Activated CD4-positive, CD25-positive, alpha-beta regulatory T cell treated with anti-CD3 and anti-CD28 coated beads, Interleukin-2, amount 50 U/mL, for 24 hours (primary cell): ENCODE data around the gene IFNK.

ENCODE experiments used
- ATAC-seq, 2 donors: fragments of 150-1000 bp; cut with Tn5 transposase; one replicate each; pipeline ENCODE4 v1.10.0; 2021; ENCODE audit warnings: mild to moderate bottlenecking in 1 of 2, moderate library complexity in 1 of 2

The IFNK gene

DNA sequence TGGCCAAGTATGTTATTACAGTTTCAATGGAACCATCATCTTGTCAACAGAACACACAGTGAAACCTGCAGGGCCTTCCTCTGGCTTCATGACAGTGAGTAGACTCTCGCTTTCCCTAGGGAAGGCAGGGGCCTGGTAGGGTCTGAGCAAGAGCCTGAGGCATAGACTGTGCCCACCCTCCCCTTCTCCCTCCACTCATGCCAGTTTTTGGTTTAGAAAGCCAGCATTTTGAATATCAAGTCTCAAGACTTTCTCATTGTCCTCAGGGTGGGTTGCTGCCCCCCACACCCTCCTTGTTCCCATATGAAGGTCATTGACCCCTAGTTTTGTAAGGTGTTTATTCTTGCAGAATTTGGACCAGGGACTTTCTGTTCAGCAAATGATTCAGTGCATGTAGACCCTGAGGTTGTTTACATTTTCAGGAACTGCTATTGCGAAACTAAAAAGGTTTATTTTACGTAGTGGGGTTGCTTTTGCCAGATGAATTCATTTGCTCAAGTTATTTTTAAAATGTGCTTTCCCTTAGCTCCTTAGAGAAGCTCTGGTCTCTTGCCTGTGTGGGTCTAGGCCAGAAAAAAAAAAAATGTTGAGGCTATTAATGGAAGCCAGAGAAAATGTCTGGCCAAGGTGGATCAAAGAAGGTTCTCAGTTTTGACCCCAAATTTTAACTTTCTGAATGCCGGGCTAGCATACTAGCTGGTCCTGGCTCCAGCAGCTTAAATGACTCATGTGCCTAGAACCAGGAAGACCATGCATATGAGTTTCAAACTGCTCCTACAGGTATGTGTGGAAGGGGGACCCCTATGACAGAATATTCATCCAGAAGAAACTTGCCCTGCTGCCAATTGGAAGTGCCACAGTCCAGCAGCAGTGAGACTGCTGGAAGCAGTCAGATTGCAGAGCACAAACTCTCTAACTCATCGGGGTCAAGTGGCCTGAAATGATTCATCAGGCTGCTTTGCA lies 15.7 kb downstream of the IFNK start:
- ATAC-seq = no peak

DNA sequence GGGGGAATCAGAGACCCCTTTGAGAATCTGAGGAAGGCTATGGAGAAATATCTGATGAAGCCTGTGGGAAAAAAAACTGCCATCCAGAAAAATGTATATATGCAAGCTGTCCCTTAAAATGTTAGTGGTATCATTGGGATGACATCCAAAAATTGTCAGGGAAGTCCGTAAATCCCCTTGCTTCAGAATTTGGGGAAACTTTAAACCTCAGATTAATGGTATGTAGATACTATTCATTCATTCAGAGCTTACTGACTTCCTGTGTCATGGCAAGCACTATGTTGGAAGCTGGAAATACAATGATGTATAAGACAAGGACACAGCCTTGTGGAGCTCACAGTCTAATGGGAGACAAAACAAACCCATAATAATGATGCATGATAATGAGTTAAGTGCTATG lies 16.4 kb downstream of the IFNK start:
- ATAC-seq = no peak

DNA sequence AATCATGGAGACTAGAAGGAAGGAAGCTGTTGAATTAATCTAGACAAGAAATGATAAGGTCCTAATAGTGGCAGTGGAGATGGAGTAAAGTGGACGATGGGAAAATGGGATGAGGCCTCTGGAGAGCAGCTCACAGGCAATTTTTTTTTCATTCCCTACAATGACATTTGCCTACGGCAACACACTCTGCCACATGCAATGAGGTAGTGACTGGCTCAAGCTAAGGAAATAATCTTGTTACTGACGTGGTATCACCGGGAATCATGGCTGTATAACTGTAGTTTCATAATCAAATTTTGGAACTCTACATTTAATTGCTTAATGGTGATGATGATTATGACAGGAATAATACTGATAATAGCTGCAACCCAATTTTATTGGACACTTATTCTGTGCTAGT lies 17.6 kb downstream of the IFNK start:
- no peak for ATAC-seq

DNA sequence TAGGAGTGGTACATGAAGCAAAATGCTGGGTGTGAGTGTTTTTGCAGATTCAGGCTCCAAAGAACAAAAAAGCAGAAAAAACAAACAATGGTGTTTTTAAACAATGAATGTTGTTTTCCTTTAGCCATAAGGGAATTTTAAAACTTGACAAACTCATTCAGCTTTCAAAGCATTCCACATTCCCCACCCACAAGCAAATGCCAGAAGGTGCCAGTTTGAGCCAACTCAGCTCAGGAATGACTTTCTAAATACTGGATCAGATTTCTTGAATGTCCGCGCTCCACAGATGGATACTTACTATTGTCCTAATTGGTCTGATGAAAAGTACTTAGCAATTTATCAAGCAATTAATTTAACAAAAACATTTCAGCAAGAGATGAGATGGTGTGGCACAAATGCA lies 18.4 kb downstream of the IFNK start:
- no peak for ATAC-seq

DNA sequence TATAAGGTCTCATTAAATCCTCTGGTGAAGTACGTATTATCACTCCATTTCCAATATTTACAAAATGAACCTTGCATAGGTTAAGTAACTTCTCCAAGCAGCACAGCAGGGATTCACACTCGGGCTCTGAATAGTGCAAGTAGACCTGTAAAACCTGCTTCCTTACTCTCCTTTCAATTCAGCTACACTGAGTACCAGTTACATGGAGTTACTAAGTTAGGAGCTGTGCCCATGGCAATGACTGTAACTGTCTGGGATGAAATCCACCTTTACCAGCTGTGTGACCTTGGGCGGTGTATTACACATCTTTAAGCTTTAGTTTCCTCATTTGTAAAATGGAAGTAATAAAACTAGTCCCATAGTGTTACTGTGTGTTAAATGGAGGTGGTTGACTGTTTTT lies 21.4 kb downstream of the IFNK start:
- ATAC-seq = no peak

DNA sequence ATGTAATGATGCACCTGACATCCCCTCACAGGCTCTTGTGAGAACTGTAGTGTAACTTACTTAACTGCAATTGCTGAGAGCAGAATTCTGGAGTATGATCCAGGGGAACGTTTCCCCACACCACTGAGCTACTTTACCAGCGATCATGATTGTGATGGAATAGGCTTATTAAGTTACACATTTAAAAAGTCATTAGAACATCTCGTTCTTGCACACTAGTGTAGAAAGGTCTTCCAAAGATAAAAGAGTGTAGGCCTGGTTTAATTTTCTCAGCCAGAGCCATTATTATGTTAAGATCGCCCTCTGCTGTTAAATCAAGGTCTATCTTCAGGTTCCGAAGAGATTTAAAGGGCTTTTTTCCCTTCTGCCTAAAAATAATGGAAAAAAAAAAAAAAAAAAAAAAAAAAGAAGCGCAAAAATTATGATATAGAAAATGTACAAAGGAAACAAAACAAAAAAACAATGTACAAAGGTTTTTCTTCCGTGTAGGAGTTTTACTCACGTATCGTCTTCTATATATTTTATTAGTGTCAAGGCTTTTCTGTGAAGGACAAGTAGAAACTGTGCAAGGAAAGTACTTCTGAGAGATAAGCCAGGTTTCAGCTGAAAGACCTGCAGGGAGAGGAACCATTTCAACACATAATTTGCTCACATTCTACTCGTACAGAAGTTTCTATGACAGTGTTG lies 24.1 kb downstream of the IFNK start:
- no peak for ATAC-seq

DNA sequence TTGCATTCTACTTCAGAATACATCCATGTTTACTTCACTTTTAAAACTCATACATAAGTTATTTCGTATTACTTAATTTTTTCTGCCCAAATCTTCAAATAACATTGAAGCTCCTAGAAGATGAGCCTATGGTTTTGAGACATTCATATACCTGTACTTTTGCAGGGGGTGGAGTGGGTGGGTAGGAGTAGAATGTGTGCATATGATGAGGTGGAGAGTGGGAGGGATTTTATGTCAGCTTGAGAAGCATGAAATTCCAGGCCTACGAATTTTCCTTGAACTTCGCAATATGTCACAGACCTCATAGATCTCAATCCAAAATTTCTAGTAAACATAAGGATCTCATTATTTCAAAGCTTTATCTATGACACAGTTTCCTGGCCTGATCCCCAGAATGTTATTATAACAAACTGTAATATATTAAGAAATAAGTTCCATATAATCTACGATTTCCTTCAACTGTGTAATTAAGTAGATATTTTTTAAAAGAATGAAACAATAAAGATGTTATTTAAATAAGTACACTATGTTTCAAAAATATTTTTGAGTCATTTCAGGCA lies 25.2 kb downstream of the IFNK start:
- ATAC-seq = no peak

DNA sequence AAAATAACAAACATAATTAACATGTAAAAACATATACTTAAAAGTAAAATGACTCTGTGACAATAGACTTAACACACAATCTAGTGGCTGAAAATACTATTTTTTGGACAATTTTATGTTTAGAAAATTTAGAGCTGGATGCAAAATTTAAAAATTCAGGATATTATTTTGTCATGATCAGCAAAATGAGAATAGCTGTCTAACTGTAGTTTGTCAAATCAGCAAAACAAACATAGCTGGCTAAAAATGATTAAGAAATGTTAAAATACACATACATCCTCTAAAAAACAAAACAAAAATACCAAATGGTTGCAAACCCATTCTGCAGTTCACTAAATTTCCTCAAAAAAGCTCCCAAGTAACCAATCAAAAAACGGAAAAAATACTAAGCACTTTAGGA lies 30.6 kb downstream of the IFNK start:
- no peak for ATAC-seq

DNA sequence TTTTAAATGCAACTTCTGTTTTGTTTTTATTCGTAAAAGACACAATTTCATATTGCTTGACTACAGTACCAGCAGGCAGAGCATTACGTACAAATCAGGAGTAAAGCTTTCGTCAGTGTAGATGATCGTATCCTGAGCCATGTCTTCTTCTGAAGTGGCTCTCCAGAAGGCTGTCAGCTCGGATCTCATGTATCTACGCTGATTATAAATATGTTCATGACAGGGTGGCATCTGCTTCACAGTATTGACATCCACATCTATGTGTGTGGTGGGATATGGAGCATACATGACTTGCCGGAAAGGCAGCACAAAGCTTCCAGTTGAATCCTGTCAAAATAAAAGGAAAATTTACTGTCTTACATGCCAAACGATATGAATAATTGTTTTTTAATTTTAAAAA lies 32.4 kb downstream of the IFNK start:
- ATAC-seq = no peak

DNA sequence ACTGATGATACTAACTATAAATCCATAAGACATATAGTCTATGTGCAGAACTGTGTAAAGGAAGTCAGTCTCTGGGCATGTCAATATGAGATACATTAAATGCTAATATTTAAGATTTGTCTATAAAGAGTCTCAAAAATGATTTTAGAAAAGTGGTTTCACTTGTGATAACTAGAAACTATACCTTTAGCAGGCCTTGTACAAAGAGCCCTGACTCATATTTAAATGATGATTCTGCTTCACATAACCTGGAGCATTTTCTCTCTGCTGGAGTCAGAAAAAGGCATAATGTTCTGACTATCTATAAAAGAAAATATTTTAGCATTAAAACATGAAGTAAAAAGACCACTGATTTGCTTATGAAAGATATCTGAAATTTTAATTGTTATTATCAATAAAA lies 34.2 kb downstream of the IFNK start:
- no peak for ATAC-seq

DNA sequence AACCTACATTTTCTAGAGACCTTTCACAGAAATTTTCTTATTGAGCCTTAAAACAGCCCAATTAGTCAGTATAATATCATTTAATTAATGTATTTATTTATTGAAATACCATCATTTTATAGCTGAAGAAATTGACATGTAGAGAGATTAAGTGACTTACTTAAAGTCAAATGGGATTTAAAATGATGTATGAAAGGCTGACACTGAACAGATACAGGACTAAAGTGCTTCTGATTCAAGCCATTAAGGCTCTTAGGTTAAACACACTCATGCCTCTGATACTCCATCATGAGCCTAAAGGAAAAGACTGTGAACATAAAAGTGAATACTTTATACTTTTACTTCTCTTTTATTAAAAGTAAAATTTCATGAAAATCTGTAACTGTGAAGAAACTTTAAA lies 36.4 kb downstream of the IFNK start:
- ATAC-seq = no peak

DNA sequence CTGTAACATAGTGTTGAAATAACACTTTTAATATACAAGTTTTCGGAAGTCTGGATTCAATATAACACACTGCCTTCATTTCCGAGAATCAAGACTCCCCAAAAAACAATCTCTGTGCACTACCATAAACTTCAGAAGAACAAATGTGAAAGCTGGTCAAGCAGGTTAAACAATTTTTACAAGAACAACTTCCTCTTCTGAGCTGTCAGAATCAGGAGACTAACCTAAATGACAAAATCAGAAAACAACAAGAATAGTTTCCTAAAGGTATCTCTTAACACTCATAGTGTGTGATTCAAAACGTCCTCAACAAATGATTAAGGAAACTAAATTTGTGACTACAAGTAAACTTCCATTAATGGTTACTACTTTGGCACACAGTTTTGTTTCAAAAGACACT lies 37.6 kb downstream of the IFNK start:
- ATAC-seq = no peak

DNA sequence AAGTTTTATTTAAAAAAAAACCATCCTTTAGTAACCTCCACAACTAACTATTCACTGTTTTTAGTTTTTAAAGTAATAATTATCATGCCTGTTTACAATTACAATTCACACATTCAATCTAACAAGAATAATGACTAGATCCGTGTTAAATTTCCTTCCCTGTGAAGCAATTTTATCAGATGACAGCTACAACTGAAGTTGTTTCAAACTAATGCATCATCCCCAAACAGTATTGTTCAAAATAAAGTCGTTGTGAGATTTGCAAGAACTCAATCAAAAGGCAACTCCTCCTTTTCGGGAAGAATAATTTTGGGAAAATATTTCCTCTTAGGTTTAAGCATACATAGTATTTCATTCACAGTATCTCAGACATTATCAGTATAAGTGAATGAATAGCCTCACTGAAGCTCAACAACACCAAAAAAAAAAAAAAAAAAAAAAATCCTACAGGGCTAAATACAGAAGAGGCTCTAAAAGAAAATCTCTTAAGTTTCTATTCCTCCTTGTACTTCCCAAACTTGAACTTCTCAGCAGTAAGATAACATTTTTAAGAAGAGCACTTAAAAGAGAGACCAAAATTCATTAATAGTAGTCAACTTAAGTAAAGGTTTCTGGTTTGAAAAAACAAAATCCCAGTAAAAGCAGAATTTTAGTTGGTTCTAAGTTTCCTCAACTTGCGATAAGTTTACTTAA lies 39.8 kb downstream of the IFNK start:
- ATAC-seq = no peak

DNA sequence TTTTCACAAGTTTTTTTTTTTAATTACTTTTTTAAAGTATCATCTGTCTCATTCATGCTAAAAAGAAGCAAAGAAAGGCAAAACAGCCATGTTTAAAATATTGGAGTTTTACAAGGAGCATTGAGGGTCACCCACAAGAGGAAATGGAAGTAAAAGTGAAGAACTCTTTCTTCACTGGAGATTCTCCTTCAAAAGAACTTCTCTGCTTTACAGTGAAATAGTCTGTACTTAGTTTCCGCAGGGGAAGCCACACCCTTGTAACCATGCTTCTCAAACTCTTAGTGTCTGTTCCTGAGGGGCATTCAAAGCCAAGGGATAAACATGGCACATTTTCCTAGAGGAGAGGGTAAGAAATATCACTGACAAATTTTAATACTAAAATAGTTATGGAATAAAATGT lies 40.6 kb downstream of the IFNK start:
- no peak for ATAC-seq

DNA sequence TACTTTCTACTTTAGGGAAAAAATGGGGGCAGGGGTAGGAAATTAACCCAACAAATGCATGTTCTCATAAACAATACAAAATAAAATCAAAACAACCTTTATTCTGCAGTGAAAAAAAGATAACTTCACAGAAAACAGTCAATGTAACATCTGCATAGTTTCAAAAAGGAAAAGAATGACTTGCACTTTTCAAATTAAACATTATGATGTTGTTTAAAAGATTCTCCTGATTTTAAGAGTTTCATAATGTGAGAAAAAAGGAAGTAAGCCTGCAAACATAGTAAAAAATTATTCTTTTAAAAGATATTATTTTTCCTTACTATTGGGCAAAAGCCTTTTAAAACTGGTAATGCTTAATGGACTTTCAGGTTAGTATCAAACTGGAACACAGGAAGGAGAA lies 41.6 kb downstream of the IFNK start:
- no peak for ATAC-seq

DNA sequence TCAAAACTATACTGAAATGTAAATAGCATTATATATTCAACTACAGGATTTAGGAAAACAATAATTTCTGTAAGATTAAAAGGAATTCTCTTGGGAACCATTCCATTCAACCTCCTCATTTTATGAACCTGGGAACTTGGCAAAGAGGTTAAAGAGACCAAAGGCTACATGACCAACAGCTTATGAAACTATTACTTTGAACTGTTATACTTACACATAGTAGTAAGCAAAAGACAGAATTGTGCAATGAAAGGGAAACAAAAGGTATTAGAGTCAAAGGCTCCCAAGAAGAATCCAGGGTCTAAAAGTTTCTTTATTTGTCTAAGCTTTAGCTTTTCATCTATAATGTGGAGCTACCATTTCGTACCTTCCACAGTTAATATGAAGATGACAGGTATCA lies 42.0 kb downstream of the IFNK start:
- no peak for ATAC-seq

DNA sequence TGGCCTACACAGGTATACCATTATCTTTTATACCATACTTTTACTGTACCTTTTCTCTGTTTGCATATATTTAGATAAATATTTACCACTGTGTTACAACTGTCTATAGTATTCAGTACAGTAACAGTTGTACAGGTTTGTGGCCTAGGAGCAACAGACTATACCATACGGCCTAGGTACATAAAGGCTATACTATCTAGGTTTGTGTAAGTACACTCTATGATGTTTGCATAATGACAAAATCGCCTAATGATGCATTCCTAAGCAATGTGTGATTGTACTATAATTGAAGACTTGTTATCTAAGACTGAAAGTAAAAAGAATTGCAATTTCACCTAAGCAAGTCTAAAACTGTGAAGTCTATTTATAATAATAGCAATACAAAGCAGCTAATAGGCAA lies 45.3 kb downstream of the IFNK start:
- no peak for ATAC-seq

DNA sequence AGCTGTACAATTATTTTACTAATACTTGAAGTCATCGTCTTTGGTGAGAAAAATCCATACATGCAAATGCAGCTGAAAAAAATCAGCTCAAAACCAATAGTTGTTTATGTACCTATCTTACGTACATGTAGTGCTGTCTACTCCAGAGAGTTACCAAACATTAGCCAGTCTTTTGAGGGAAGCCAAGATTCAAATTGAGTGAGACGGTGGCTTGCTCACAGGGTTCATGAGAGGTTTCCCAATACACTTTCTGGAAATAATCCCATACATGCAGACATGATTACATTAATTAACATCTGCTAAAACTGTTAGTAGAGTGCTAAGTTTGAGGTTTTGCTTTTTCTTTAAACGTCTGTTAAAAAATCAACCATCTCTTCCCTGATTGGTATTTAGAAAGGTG lies 46.9 kb downstream of the IFNK start:
- no peak for ATAC-seq

DNA sequence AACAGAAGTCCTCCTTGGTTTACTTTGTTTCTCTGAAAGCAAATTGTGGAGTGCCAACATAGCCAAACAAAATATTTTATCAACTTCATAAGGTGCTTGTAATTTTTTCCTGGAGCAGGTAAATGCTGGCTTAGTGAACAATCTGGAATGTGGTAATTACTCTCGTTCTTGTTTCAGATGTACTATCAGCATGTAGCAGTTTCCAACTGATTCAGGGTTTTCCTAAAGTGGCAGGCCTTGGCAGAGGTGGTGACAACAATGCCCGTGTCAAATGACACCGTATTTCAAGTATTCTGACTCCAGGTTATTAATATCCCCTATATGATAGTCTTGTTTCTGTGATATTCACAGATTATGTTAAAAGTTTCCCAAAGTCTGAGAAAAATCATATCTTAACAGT lies 48.0 kb downstream of the IFNK start:
- no peak for ATAC-seq

DNA sequence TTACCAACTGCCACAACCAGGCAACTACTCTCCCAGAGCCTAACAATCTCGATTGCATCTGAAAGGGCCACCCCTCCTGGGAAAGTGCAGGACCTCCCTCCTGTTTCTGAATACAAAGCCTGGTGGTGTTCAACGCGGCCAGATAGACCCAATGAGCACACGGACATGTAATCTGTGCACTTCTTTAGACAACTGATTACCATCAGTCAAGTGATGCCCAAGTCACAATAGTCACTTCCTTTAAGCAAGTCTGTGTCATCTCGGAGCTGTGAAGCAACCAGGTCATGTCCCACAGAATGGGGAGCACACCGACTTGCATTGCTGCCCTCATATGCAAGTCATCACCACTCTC lies 48.5 kb downstream of the IFNK start:
- peak; percentile 61 to 65 for ATAC-seq

DNA sequence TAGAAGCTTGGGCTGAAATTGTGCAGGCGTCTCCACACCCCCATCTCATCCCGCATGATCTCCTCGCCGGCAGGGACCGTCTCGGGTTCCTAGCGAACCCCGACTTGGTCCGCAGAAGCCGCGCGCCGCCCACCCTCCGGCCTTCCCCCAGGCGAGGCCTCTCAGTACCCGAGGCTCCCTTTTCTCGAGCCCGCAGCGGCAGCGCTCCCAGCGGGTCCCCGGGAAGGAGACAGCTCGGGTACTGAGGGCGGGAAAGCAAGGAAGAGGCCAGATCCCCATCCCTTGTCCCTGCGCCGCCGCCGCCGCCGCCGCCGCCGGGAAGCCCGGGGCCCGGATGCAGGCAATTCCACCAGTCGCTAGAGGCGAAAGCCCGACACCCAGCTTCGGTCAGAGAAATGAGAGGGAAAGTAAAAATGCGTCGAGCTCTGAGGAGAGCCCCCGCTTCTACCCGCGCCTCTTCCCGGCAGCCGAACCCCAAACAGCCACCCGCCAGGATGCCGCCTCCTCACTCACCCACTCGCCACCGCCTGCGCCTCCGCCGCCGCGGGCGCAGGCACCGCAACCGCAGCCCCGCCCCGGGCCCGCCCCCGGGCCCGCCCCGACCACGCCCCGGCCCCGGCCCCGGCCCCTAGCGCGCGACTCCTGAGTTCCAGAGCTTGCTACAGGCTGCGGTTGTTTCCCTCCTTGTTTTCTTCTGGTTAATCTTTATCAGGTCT lies 49.0 kb downstream of the IFNK start, which contains the start of gene C9orf72:
Gene C9orf72, minus strand, starts transcription at position 564 of the 716 bp plus-strand sequence. CDS start 6,361 bp downstream, outside the sequence.
- ATAC-seq = peak; percentile 71 to 74
